Urothelium cell line (cell line): ENCODE data around the gene CCDC92B.
"Not testable (repeated sequence)": the region's sequence is repeated elsewhere in the genome, so short reads cannot be mapped to it uniquely, and the experiment has no call there.

Experiments
- DNase-seq: peaks from one replicate; pipeline ENCODE4 v3.0.0; 2011; ENCODE audit warnings: low spot score, mixed read lengths
- FAIRE-seq: peaks from 2 replicates; lab custom pipeline; 2011; peaks lifted over from hg19 to GRCh38; lab: Jason Lieb, UNC

Gene CCDC92B

GRCh38 chr17:2691069-2691871 is 58.2 kb downstream of the CCDC92B start:
- no peak for FAIRE-seq
- no peak for DNase-seq

DNA sequence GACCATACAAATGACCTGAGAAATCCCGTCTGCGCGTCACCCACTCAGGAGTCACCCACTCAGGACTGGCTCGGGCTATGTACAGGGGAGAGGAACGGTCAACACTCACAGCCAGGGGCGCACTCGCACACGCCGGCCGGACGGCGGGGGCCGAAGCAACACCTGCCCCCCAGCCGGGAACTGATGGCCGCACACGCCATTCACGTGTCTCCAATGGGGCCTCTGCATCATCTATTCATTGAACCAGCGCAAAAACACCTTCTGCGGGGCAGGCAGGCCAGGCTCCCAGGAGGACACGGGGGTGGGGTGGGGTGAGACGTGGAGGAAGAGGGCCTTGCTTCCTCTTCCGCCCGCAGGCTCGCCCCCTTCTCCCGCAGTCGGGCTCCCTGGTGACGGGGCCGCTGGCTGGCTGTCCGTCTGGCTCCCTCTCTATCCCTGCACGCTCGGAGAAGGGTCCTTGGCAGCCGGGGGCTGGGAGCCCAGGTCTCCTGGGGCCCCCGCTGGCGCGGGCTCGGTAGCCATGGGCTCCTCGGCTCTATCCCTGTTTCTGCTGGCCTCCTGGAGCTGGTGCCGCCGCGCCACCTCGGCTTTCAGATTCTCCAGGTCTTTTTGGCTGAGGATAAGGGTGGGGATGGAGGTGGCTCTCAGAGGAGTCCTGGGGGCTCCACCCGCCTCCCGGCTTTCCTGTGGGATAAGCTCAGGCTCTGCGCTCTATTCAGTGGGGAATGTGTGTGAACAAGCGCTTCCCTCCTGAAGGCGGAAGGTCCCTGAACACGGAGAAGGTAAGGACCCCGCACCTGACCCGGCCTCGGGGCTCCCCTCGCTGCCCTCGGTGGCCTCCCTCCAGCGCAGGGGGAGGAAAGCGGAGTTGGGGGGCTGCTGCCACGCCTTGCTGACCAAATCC is 59.0 kb downstream of the CCDC92B start:
- DNase-seq (no peak), FAIRE-seq (no peak)

DNA sequence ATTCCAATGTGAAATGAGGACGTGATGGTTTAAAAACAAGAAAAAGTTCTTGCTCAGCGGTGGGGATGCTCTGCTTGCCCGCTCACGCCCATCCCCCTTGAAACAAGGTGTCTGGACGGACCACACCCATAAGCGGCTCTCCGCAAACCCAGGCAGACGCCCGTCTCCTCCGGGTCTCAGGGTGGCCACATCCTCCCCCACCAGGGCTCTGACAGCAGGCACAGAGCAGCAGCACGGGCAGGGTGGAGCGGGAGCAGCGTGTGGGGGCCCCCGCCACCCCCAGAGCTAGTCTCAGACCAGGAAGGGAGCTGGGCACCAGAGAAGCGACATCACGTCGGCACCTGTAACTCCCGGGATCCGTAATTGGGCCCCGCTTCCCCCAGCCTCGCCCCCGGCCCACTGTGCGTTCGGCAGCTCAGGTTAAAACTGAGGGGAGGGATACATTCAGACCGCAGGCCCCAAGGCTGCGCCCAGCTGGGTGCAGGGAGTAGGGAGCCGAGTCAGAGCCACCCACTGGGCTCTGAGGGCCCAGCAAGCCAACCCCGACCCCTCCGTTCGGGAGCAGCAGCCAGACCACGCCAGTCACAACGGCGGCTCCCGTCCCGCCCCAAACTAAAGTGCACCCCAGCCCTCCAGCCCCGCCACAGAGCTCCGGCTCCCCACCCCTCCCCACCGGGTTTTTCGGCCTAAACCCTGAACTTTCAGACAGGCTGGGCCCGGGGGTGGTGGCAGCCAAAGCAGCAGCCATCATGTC is 59.9 kb downstream of the CCDC92B start:
- DNase-seq (no peak), FAIRE-seq (no peak)

- DNase-seq (no peak), FAIRE-seq (no peak)
These were observed 60.8 kb downstream of the CCDC92B start for GRCh38 chr17:2688351-2689342.

- no peak for FAIRE-seq
- DNase-seq: no peak
These were observed 62.4 kb downstream of the CCDC92B start for GRCh38 chr17:2687074-2687418.

- no peak for FAIRE-seq
- no peak for DNase-seq
These were observed 63.8 kb downstream of the CCDC92B start for GRCh38 chr17:2685696-2686095.

GRCh38 chr17:2684549-2684948 is 64.9 kb downstream of the CCDC92B start:
- no peak for DNase-seq

DNA sequence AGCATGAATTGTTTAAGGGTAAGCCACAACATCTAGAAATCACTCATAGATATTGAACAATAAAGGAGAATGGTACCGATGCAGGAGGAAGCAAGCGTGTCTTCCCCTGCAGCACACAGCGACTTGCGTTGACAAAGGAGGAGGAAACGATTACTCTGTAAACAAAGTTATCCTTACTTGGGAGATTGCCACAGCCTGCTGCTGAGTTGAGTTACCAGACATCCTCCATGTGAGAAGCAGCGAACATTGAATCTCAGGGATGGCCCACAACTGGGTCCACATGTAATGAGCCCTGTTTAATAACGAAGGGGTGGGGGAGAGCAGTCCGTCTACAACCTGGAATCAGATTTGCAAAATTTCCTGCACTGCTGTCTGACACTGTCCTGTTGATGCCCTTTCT is 65.5 kb downstream of the CCDC92B start:
- no peak for FAIRE-seq

More at GRCh38 chr17:2684549-2684948, 64.9 kb downstream of the CCDC92B start:
- FAIRE-seq: no peak

GRCh38 chr17:2682176-2682938 is 67.1 kb downstream of the CCDC92B start:
- FAIRE-seq (no peak), DNase-seq (no peak)

More for the DNA sequence above, 65.5 kb downstream of the CCDC92B start:
- DNase-seq: no peak

GRCh38 chr17:2681650-2682049 is 67.8 kb downstream of the CCDC92B start:
- FAIRE-seq (no peak), DNase-seq (no peak)

DNA sequence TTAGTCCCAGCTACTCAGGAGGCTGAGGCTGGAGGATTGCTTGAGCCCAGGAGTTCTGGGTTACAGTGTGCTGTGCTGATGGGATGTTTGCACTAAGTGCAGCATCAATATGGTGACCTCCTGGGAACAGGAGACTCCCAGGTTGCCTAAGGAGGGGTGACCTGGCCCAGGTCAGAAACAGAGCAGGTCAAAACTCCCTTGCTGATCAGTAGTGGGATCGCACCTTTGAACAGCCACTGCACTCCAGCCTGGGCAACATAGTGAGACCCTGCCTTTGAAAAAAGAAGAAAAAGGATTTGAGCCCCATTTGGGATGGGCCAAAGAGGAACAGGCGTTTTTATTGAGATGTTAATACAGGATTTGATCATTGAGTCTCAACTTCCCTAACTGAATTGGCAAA is 68.5 kb downstream of the CCDC92B start:
- FAIRE-seq (no peak), DNase-seq (no peak)

GRCh38 chr17:2679247-2679646 is 70.2 kb downstream of the CCDC92B start:
- DNase-seq, FAIRE-seq: not testable (repeated sequence)
